NCI-H187 treated with DMSO at 0.1 percent for 48 hours (cell line): ENCODE data around the gene ROPN1L.
"Not testable (repeated sequence)": the region's sequence is repeated elsewhere in the genome, so short reads cannot be mapped to it uniquely, and the experiment has no call there.

Experiments used
- DNase-seq: peaks from one replicate; lab custom pipeline; 2025; lab: John Stamatoyannopoulos, UW

Gene ROPN1L

DNA sequence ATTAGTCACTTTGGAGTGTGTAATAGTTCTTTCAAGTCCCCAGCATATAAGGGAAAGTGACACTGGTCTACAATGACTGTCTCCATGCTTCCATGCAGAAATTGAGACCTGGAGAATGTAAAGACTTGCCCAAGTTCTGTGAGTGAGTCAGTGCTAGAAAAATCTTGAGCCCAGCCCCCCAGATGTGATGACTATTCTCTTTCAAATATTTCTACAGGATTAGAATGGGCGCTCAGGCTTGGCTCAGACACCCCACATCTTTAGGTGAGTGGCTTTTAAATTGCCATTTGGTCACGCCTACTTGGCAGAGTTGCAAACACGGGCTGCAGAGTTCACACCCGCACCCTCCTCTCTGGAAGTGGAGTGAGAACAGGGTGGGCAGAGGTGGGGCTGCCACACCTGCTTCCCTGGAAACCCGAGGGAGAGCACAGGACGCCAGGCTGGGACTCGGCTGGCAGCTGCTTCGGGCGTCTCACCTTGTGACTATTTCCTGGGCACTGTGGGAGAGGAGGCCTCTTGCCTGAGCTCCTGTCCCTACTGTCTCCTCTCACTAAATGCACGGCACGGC is 37.6 kb downstream of the ROPN1L start:
- peak; percentile 39 for DNase-seq

DNA sequence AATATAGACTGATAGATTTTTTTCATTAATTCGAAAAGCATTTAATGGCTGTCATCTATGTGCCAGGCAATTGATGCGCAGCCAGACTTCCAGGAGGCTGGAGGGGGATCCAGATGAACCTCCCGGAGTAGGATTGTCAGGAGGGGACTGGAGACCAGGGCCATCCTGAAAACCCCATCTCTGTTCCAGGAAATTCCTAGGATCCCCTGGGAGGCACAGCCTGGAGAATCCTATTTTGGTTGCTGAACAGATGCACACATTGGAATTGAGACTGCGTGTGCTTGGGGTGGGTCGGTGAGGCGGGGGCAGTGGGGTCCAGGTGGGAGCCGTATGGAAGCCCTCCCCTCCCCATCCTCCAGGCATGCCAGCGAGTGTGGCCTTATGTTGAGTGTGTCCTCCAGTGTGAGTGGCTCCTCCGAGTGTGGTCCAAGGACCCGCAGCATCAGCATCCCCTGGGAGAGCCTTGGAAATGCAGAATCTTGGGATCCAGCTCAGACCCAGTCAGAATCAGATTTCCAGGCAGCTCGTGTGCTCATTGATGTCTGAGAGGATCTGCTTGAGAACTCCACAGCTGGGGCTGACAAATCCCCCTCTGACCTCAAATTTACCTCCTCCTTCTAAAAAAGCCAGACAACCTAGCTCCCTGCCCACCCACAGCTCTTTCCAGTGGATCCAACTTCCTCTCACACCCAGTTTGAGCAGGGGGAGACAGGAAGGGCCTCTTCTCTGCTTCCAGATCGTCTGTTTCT is 38.7 kb downstream of the ROPN1L start:
- no peak for DNase-seq

DNA sequence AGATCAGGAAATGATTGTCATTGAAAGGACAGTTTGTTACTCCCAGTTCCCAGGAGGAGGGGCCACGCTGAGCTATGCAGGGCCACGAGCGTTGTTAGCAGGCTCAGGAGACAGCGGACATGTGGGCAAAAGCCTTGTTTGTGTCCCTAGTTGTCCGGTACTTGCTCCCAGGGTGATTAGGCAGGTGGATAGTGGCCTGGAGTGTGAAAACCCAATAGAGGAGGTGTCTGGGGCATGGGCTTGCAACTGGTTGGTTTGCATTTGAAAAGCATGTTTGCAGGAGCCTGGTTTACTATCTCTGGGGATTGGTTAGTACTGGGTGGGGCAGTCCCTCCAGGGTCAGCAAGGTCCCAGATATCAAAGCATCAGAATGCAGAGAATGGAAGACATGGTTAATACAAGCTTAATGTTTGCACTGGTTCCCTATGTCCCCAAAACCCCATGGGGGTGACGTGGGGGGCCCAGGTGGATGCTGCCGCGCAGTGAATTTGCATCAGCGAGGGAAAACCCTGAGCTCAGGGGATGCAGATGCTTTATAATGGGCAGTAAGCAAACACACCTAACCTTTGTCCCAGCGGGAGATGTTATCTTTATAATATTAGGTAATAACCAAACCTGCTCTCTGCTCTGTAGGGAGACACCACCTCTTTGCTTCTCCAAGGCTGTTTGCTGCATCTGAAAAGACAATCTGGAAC is 39.7 kb downstream of the ROPN1L start:
- no peak for DNase-seq

DNA sequence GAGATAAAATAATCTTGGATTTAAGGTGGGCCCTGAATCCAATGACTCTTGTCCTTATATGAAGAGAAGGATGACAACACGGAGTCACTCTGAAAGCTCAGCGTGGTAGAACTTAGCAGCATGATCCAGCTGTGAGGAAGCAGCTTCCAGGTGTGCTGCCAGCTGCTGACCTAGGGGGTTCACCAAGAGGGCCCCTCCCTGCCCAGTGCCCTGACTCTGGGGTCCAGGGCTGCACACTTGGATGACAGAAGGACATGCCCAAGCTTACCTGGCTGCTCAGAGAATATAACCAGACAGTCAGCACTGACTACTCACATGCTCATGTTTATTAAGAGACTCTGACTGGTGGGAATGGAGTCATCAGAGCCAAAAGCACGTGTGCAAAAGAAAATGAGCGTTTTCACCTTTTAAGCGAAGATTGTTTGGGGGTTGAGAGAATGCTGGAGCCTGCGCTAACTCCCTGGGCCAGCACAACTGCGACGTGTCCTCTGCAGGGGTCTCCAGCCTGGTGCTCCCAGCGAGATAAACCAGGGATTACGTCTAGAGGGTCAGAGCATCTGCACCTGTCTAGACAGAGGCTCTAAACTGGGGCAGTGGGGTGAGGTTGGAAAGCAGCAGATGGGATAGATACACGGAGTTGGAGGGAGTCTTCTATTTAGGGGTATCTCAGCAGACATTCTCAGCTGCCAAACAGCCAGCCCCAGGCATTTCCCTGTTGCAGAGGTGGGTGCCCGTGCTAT is 41.3 kb downstream of the ROPN1L start:
- DNase-seq, result no peak

DNA sequence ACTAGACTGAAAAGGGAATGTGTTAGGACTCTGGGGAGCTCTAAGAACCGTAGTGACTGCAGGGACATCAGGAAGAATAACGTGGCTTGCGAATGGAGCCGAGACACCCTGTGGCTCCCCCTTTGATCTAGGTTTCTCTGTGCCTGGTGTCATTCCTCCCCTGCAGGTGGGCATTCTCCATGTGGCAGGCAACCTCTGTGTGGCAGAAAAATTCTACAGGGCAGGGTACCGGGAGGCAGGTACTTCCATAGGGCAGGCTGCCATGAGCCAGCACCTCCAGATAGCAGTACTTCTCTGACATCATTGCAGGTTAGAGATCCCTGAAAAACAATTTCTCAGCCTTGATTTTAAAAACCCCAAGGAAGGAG is 43.1 kb downstream of the ROPN1L start:
- DNase-seq, result no peak

DNA sequence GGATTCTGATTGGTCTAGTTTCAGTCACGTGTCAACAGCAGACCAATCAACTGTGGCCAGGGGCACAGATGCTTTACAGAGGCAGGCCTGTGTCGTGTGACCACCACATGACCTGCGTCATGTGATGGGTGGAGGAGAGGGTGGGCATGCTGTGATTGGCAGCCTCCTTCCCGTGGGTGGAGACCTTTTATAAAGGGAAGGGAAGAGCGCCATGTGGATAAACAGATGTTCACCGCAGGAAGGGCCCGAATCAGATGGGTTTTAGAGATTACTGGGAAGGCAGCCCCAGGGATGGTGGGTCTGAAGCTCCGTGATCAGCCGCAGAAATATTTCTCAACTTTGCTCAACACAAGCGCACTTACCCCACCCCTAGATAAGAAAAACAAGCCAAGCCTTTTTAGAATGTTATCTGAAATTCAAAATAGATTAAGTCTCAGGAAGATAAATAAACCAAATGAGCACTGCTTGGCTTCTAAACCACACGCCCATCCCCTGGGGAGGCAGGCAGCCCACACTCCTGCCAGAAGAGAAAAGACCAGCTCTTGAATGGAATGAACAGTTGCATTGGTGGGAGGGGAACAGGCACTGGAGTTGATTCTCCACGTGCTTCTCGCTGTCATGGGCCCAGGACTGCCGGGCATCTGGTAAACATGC is 43.6 kb downstream of the ROPN1L start:
- no peak for DNase-seq

DNA sequence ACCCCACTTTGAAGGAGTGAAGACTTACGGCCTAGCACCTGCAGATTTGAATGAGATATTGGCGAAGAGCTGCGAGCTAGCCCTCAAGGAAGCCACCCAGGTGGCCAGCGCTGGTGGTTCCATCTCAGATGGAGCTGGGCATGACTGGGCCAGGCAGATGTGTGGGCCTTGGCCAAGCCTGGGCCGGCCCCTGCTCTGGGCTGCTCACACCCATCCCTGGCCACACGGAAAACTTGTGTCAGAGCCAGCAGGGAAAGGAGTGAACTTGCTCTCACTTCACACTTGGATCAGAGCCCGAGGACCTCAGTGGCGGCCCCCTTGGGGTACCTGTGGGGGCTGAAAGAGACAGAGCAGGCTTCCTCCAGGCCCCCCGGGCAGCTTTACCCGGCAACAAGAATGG is 44.2 kb downstream of the ROPN1L start:
- no peak for DNase-seq

DNA sequence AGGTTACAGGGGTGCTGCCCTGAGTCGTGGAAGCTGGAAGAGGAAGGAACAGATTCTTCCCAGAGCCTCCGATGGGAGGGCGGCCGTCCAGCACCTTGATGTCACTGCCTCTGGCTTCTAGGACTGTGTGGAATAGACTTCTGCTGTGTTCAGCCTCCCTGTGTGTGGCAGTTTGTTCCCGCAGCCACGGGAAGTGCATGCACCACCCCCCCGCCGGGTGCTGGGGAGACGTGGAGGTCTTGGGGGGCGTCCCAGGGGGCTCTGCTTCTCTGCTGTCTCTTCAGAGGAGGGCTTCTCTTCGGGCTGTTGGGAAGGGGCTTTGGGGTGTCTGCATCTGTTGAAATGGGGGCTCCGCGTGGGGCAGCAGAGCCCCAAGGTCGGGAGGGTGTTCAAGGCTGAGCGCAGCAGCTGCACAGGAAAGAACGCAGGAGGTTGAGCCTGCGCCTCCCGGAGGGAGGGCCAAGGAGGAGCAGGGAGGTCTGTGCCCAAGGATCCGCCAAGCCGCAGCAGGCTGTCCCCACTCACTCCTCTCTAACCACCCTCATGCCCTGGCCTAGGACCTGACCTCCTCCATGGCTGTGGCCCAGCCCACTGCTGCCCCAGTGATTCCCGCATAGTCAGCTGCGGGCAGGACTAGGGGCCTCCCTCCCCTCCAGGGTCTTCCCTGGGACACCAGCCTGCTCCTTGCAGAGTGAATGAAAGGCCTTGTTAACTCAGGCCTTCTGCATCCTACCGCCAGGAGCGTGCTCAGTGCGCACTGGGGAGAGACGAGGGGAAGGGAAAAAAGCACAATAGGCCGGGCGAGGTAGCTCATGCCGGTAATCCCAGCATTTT is 45.0 kb downstream of the ROPN1L start:
- DNase-seq, result no peak

DNA sequence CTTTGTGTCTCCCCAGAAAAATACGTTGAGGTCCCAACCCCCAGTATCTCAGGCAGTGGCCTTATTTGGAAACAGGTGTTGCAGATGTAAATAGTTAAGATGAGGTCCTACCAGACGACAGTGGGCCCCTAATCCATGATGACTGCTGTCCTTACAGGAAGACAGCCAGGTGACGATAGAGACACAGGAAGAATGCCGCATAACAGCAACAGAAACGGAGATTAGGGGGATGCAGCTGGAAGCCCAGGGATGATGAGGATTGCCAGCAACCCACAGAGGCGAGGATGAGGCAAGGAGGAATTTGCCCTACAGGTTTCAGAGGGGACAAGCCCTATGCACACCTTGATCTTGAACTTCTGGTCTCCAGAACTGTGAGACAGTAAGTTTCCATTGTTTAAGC is 46.5 kb downstream of the ROPN1L start:
- no peak for DNase-seq

DNA sequence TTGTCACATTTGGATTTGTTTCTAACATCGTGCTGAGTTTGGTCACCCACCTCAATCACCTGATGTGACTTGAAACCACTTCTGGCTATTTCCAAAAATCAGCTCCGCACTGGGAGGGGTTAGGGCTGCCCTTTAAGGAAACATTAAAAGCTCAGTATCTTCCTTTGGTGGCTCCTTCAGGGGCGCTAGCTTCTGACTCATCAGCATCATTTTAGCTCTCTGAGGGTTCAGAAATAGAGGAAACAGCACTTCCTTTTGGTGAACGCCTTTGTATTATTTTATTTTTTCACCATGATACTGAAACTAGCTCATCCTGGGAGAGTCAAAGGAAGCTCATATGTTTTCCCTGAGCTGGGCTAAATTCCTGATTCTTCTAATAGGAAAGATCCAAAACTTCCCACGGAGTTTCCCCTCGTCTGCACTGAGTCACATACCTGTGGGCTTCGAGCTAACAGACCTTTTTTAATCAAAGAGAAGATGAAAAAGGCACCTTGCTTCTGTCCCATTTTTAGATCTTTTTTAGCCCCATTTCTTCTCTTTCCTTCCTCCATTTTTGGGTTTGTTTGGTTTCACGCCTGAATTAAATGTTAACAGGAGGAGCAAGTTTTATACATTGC is 48.2 kb downstream of the ROPN1L start:
- DNase-seq, result no peak

DNA sequence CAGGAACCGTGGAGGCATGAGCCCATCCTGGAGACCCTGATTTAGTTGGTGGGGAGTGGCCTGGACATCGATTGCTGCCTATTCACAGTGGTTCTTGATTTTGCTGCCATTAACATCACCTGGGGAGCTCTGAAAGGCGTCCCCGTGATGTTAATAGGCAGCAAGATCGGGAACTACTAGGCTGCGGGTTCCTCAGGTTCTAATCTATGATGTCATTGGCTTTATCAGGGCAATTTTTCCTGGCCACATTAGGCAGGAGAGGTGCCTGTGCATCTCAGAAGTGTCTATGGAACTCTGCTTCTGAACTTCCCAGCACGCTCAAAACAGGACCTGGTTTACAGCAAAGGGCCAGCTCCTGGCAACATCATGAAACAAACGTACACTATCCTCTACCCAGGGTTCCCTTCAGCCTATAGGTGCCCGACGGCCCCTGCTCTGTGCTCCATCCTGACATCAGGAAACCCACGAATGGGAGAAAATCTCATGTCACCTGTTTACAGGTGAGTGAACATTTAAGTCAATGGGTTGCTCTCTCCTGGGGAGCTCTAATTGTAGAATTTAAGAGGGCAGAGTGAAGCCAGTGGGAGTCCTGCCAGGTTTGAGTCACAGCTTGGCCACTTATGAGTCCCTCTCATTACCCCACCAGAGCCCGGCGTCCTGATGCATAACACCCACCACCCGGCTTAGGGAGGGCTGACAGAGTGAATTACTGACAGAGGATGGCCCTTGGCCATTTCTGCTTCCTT is 49.4 kb downstream of the ROPN1L start:
- no peak for DNase-seq

DNA sequence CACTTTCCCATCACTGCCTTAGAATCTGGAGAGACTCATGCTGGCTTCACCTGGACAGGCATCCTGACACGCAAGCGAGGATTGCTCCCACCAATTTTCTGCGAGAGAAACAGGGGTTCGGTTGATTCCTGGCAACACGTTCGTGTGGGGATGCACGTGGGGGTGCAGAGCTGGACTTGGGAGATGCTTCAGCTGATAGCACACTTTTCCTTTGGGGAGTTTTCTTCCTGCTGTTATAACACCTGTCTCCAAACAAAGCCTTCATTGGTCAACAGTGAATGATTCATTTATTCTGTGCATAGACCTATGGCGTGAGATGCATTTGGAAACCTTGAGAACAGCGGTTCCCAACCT is 50.0 kb downstream of the ROPN1L start:
- no peak for DNase-seq

DNA sequence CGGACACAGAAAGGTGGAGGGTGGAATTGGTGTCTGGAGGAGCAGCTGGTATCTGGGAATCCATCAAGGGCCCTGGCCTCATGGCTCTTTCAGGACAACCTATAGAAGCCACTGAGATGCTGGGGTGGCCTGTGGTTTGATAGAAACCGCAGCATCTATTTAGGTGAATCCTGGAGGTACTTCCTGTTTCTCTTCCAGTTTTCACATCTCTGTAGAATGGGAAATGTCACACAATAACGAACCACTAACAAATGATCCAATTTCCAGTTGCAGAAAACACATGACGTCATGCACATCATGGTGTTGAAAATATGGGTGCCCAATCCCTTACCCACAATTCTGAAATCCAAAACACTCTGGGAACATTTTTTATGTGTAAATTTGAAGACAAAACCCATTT is 52.2 kb downstream of the ROPN1L start:
- no peak for DNase-seq

DNA sequence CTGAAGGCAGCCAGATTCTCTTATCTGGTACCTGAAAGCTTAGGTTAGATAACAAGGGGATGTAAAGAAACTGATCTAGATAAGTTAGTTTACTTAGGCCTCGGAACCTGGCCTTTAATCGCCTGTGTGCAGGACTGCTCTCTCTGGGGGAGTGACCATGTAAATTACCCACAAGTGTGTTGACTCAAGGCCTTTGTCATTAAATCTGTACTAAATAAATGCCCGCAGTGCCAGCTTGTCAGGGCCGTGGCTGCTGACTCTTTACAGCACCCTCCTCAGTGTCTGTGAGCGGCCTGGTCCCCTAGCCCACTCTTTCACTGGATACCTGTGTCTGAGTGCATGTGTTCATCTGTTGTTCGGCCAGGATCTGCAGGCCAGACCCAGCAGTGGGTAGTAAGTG is 52.8 kb downstream of the ROPN1L start:
- DNase-seq, result not testable (repeated sequence)

DNA sequence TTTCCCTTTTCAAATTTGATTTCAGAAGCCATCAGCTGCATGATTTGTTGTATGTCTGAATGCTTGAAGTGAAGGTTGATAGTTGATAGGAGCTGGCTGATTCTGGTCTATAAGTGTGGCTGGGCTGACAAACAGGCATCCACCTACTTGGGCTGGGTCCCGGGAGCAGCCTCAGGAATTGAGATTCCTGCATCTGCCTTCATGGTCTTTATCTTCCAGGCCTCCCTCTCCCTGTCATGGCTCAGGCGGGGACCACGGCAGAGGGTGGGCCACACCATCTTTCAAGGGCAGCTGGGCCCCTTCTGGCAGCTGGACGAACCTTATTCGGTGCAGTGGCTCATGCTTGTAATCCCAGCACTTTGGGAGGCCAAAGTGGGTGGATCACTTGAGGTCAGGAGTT is 55.9 kb downstream of the ROPN1L start:
- no peak for DNase-seq

DNA sequence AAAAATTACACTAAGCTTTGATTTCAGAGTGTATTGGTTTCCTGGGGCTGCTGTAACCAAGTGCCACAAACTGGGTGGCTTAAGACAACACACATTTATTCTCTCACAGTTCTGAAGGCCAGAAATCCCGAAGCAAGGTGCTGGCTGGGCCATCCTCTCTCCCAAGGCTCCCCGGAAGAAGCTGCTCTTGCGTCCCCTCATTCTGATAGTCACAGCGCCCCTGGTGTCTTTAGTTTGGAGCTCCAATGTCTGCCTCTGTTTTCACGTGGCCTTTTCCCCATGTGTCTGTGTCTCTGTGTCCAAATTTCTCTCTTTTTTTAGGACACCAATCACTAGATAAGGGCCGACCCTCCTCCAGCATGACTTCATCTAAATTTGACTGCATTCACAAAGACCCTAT is 56.7 kb downstream of the ROPN1L start:
- DNase-seq, result no peak

DNA sequence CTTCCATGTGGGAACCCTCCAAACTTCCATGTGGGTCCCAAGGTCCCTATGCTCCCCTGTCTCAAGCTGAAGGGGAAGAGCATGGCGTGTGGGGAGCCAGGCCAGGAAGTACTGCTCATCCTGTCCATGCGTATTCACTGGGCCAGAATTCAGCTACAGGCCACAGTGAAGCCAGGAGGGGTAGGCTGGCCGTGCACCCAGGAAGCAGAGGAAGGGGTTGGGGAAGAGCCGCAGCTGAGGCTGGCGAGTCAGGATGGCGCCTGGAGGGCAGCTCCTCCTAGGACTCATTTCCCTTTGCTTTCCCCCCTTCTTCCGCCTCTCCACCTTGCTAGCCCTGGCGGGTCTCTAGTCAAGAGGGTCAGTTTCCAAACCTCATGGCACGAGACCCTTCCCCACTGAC is 57.4 kb downstream of the ROPN1L start:
- DNase-seq, result no peak

DNA sequence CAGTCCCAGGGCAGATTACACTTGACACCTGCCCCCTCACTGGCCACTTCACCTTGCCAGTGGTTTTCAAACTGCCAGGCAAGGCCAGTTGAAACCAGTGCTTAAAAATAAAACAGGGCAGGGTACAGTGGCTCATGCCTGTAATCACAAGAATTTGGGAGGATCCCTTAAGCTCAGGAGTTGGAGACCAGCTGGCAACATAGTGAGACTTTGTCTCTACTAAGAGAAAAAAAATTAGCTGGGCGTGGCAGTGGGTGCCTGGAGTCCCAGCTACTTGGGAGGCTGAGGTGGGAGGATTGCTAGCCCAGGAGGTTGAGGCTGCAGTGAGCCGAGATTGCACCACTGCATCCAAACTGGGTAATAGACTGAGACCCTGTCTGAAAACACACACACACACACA is 58.1 kb downstream of the ROPN1L start:
- DNase-seq, result no peak

DNA sequence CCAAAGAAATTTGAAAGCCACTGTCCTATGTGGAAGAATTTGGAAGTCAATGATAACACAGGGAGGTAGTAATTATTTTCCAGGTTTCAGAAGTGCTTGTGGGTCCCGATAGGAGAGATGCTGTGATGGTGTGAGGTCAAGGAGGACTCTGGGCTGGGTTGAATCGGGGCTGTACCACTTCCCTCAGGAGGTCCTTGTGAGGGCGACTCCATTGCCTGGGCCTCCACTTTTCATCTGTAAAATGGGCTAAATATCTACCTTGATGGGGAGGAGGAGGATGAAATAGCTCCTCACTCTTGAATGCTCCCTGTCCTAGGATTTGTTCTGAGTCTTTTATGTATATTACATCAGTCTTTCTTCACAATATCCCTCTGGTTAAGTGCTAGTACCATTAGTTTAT is 59.0 kb downstream of the ROPN1L start:
- DNase-seq, result no peak

DNA sequence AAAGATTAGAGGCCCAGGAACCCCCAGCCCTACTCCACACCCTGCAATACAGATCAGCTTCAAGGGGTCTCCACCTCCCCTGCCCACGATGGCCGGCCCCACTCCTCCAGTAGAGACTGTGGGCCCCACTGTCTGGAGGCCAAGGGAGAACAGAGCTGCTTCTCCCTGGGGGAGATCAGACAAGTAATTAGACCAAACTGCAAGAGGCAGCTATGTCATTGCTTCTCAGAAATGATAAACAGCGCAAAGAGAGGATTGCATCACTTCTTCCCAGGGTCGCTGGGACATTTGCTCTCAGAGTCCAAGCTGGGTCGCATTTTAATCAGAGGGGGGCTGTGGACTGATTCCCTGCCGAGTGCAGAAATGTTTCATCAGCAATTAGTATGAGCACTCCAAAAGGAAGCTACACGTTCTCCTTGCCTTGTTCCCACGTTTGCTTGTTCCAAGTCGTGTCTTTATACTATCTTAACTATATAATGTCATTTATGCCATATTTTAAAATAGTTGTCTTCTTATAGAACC is 59.9 kb downstream of the ROPN1L start:
- no peak for DNase-seq
